K562 (cell line): Measurements from ENCODE around the gene TMEM114. TPM values are rescaled to one million over a fixed set of nuclear protein-coding genes. Genes with fewer than 3 reads are reported as not detected.

Experiments
- ATAC-seq: fragments of 200-7000 bp; cut with Tn5 transposase; 3 replicates; pipeline ENCODE4 v1.9.1; 2020; ENCODE audit warnings: moderate library complexity
- BruUV-seq: library from RNA; stranded (reverse); fragments of 400-500 nt; replicated peaks from 2 replicates; lab custom pipeline; 2021; lab: Mats Ljungman, UMichigan
- CTCF ChIA-PET: fragments of 300-600 bp; formaldehyde crosslinking; extraction: SDS; loops from one replicate; lab custom pipeline; 2021; ENCODE audit warnings: low intra/inter-chr PET ratio; lab: Yijun Ruan, JAX
- POLR2A ChIA-PET: fragments of 300-600, 350-650 bp; sonication (Branson Sonifier 250); formaldehyde crosslinking; extraction: SDS; loops from one replicate; lab custom pipeline; 2021; ENCODE audit warnings: antibody characterized with exemption, inconsistent platforms; lab: Yijun Ruan, JAX
- DNase-seq, 4 experiments: peaks; one replicate each; pipeline versions ENCODE4 v3.0.0 to v3.0.0-alpha.2; 2011 to 2018; ENCODE audit warnings: low spot score in 3 of 4, mixed read lengths in 3 of 4; ENCODE audit errors: extremely low read depth in 1 of 4
- FAIRE-seq: peaks from 2 replicates; lab custom pipeline; 2011; peaks lifted over from hg19 to GRCh38; lab: Jason Lieb, UNC
- H2AFZ ChIP-seq: 2 replicates; pipeline ENCODE4 v1.6.0; 2011; ENCODE audit warnings: low read depth, low read length, control low read depth, inconsistent platforms
- H3K27ac ChIP-seq: fragments of 200-600 bp; 3 replicates; pipeline ENCODE4 v1.8.0; 2011; ENCODE audit warnings: low read depth, mild to moderate bottlenecking, control low read depth, inconsistent platforms, low read length, moderate library complexity, mixed read lengths; ENCODE audit errors: extremely low read depth
- H3K27me3 ChIP-seq, 2 experiments: fragments of 300-600 bp in 1 of 2; 2 replicates in 1 of 2; 3 replicates in 1 of 2; pipeline versions ENCODE4 v1.6.0 to v1.8.0; 2011; ENCODE audit warnings: inconsistent platforms in 2 of 2, low read length in 2 of 2, mild to moderate bottlenecking in 1 of 2, mixed read lengths in 1 of 2, moderate library complexity in 1 of 2; ENCODE audit not compliant: control insufficient read depth in 2 of 2, insufficient read depth in 2 of 2
- H3K36me3 ChIP-seq: fragments of 300-600 bp; 3 replicates; pipeline ENCODE4 v1.8.0; 2011; ENCODE audit warnings: mild to moderate bottlenecking, low read length, inconsistent platforms; ENCODE audit not compliant: control insufficient read depth, insufficient read depth
- H3K4me1 ChIP-seq, 2 experiments: fragments of 200-600 bp in 1 of 2; replicated peaks in 1 of 2; 2 replicates in 1 of 2; 3 replicates in 1 of 2; pipeline versions ENCODE4 v1.5.1 to v1.8.0; 2011; ENCODE audit warnings: inconsistent platforms in 2 of 2, low read length in 2 of 2, mild to moderate bottlenecking in 1 of 2, mixed read lengths in 1 of 2, moderate library complexity in 1 of 2; ENCODE audit not compliant: control insufficient read depth in 2 of 2, insufficient read depth in 2 of 2
- H3K4me2 ChIP-seq: 2 replicates; pipeline ENCODE4 v1.6.1; 2011; ENCODE audit warnings: low read length, control low read depth, inconsistent platforms, mixed read lengths; ENCODE audit not compliant: insufficient read depth
- H3K4me3 ChIP-seq: fragments of 200-600 bp; sonication (generic), shearing (Covaris generic); 2 replicates; pipeline ENCODE4 v1.5.1; 2016; ENCODE audit warnings: control low read depth, inconsistent platforms
- H3K79me2 ChIP-seq: fragments of 200-600 bp; 3 replicates; pipeline ENCODE4 v1.8.0; 2011; ENCODE audit warnings: low read length, inconsistent platforms; ENCODE audit not compliant: control insufficient read depth, insufficient read depth
- H3K9ac ChIP-seq, 2 experiments: 2 replicates each; pipeline versions ENCODE4 v1.6.0 to v1.6.1; 2011; ENCODE audit warnings: low read depth in 2 of 2, low read length in 2 of 2, control low read depth in 1 of 2, inconsistent platforms in 1 of 2, mild to moderate bottlenecking in 1 of 2, mixed read lengths in 1 of 2; ENCODE audit not compliant: insufficient read depth in 1 of 2
- H3K9me1 ChIP-seq: one replicate; pipeline ENCODE4 v1.6.0; 2011; ENCODE audit warnings: inconsistent platforms, mild to moderate bottlenecking, low read length, moderate library complexity; ENCODE audit not compliant: control insufficient read depth, insufficient read depth
- H3K9me3 ChIP-seq: replicated peaks from 2 replicates; pipeline ENCODE4 v1.5.1; 2011; ENCODE audit warnings: low read depth, low read length, inconsistent platforms; ENCODE audit not compliant: control insufficient read depth, insufficient read depth
- H4K20me1 ChIP-seq: replicated peaks from 2 replicates; pipeline ENCODE4 v1.6.1; 2011; ENCODE audit warnings: low read length, inconsistent platforms, mixed read lengths; ENCODE audit not compliant: control insufficient read depth, insufficient read depth
- BCOR ChIP-seq: fragments of 450-650 bp; IDR thresholded peaks from 2 replicates; pipeline ENCODE4 v1.6.1; 2016
- CBX3 ChIP-seq, 2 experiments: IDR thresholded peaks; 1 replicate in 1 of 2; 2 replicates in 1 of 2; pipeline ENCODE4 v1.6.1; 2012; ENCODE audit warnings: inconsistent platforms in 2 of 2, low read length in 2 of 2, borderline replicate concordance in 1 of 2, control low read depth in 1 of 2
- GABPB2 ChIP-seq: fragments of 250-450 bp; sonication (Bioruptor Pico); conservative IDR thresholded peaks from 2 replicates; pipeline ENCODE4 v1.5.1; 2021; ENCODE audit warnings: mild to moderate bottlenecking
- HES1 ChIP-seq: fragments of 450-650 bp; IDR thresholded peaks from 2 replicates; pipeline ENCODE4 v1.6.1; 2016; ENCODE audit warnings: low read depth, mild to moderate bottlenecking, moderate library complexity
- HNRNPL ChIP-seq: fragments of 200-400 bp; formaldehyde crosslinking; IDR thresholded peaks from 2 replicates; pipeline ENCODE4 v1.6.1; 2017; ENCODE audit warnings: low read depth, mild to moderate bottlenecking, low read length
- ILF3 ChIP-seq: fragments of 450-650 bp; IDR thresholded peaks from 2 replicates; pipeline ENCODE4 v1.6.1; 2018; ENCODE audit warnings: antibody characterized with exemption, mild to moderate bottlenecking, moderate library complexity, borderline replicate concordance
- MAFG ChIP-seq: fragments of 450-650 bp; conservative IDR thresholded peaks from 2 replicates; pipeline ENCODE4 v1.6.1; 2016; ENCODE audit warnings: missing genetic modification characterization, missing compliant biosample characterization
- NCOR1 ChIP-seq: fragments of 450-650 bp; IDR thresholded peaks from 2 replicates; pipeline ENCODE4 v1.6.1; 2016; ENCODE audit warnings: mild to moderate bottlenecking, moderate library complexity
- ZNF121 ChIP-seq: sonication (generic); formaldehyde crosslinking; conservative IDR thresholded peaks from 2 replicates; pipeline ENCODE4 v1.8.0; 2022; ENCODE audit warnings: missing genetic modification reagents
- WGBS: fragments of 100-300 bp; shearing (Covaris generic); methylation state at CpG from one replicate; pipeline ENCODE4 v1.1.6; 2016; ENCODE audit warnings: low coverage, mixed read lengths; ENCODE audit not compliant: insufficient coverage; ENCODE audit errors: missing lambda C conversion rate; 5-methylcytosine and 5-hydroxymethylcytosine counted together
- in situ Hi-C: fragments of 300-500 bp; cut with MboI; formaldehyde crosslinking; loops from 4 replicates; pipeline ENCODE4 v1.15.0; 2018; ENCODE audit warnings: inconsistent platforms, mixed read lengths
- intact Hi-C: fragments of 100-400 bp; cut with micrococcal nuclease; formaldehyde crosslinking; loops from 2 replicates; pipeline ENCODE4 v1.14.2; 2022
- polyA plus RNA-seq, 8 experiments: library from polyadenylated mRNA; depleted of rRNA in 4 of 8; stranded (reverse) in 5 of 8; unstranded in 3 of 8; fragments of >200 nt; fragmentation: Nextera tagmentation in 2 of 8; fragmentation: Illumina TruSeq in 1 of 8; extraction: Ambion mirVana in 2 of 8; extraction: Trizol in 1 of 8; gene quantifications; 2 replicates each; pipeline versions ENCODE4 v1.2.1 to v1.2.3, GENCODE V29; 2011 to 2014; ENCODE audit warnings: inconsistent platforms in 1 of 8, missing spikeins in 1 of 8
- total RNA-seq, 7 experiments: library from RNA; depleted of rRNA in 6 of 7; stranded (reverse); fragments of >200 nt in 6 of 7; fragmentation: Illumina TruSeq in 2 of 7; extraction: Trizol in 2 of 7; gene quantifications; 2 replicates each; pipeline versions ENCODE4 v1.2.1 to v1.2.3, GENCODE V29; 2011 to 2021; ENCODE audit warnings: low replicate concordance in 1 of 7
- TF ChIP-seq, protein P1 (sequence below): fragments of 200-800 bp; sonication (Bioruptor generic); IDR thresholded peaks from 2 replicates; pipeline ENCODE4 v1.6.1; 2016; ENCODE audit warnings: missing genetic modification characterization, missing compliant biosample characterization

The TMEM114 gene
- total and polyA plus RNA-seq, 9 of the 15 experiments (the other 6 are each of a cell fraction or from before 2014, with no cell fraction given) = not detected

DNA sequence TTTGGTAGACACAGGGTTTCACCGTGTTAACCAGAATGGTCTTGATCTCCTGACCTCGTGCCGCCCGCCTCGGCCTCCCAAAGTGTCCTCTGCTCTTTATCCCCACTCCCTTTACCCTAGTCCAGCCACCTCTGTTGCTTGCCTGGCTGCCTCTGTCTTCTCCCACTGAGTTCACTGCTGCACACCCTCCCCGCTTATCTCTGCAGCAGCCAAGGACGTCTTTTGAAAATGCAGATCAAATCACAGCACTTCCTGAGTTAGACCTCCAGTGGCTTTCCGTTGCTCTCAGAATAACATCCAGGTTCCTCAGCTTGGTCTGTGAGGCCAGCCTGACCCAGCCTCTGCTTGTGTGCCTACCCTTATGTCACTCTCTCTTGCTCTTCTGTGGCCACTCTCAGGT lies 36.6 kb upstream of the TMEM114 start (continued):
- TF ChIP-seq, protein P1, sequence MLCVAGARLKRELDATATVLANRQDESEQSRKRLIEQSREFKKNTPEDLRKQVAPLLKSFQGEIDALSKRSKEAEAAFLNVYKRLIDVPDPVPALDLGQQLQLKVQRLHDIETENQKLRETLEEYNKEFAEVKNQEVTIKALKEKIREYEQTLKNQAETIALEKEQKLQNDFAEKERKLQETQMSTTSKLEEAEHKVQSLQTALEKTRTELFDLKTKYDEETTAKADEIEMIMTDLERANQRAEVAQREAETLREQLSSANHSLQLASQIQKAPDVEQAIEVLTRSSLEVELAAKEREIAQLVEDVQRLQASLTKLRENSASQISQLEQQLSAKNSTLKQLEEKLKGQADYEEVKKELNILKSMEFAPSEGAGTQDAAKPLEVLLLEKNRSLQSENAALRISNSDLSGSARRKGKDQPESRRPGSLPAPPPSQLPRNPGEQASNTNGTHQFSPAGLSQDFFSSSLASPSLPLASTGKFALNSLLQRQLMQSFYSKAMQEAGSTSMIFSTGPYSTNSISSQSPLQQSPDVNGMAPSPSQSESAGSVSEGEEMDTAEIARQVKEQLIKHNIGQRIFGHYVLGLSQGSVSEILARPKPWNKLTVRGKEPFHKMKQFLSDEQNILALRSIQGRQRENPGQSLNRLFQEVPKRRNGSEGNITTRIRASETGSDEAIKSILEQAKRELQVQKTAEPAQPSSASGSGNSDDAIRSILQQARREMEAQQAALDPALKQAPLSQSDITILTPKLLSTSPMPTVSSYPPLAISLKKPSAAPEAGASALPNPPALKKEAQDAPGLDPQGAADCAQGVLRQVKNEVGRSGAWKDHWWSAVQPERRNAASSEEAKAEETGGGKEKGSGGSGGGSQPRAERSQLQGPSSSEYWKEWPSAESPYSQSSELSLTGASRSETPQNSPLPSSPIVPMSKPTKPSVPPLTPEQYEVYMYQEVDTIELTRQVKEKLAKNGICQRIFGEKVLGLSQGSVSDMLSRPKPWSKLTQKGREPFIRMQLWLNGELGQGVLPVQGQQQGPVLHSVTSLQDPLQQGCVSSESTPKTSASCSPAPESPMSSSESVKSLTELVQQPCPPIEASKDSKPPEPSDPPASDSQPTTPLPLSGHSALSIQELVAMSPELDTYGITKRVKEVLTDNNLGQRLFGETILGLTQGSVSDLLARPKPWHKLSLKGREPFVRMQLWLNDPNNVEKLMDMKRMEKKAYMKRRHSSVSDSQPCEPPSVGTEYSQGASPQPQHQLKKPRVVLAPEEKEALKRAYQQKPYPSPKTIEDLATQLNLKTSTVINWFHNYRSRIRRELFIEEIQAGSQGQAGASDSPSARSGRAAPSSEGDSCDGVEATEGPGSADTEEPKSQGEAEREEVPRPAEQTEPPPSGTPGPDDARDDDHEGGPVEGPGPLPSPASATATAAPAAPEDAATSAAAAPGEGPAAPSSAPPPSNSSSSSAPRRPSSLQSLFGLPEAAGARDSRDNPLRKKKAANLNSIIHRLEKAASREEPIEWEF (CRISPR knock-in tag) = no peak
- TF ChIP-seq HNRNPL = no peak
- no peak for TF ChIP-seq ZNF121
- TF ChIP-seq NCOR1 = no peak

- CTCF ChIA-PET = no interaction called here
Measured at GRCh38 chr16:8625491-8626087, 35.3 kb upstream of the TMEM114 start.

More at GRCh38 chr16:8625491-8626087, 35.3 kb upstream of the TMEM114 start:
- H2AFZ ChIP-seq = no peak overlapping the region
- no peaks in the 10 kb centered on the region for H3K9me3 ChIP-seq
- TF ChIP-seq ILF3 (no peak), CBX3 (IDR thresholded peaks at IDR 0.05; ENCODE audit: borderline replicate concordance in 1 of 2, low read length in 2 of 2) (no peak), BCOR (no peak), HES1 (no peak), GABPB2 (CRISPR knock-in tag) (no peak), MAFG (tag) (no peak)
- H3K36me3 ChIP-seq = peaks cover 61% of the 10 kb centered on the region; the same call in 2 of the 3 replicates
- in situ Hi-C loops = no loop called here
- no peak for FAIRE-seq
- BruUV-seq = no TSS peak
- WGBS = 96% methylated on average over 10 of the region's 10 CpGs
- no peak overlapping the region for H3K4me2 ChIP-seq
- no peaks in the 10 kb centered on the region for H3K9me1 ChIP-seq
- H3K4me3 ChIP-seq = no peak overlapping the region
- POLR2A ChIA-PET = interaction anchor here (0.9 kb wide), 1 partner anchor 29 kb away, joined by 3 read pairs; no protein-coding TSS in a partner anchor
- no peak for ATAC-seq
- no peak overlapping the region for H3K9ac ChIP-seq
- intact Hi-C loops = no loop called here
- no peaks in the 10 kb centered on the region for H3K27me3 ChIP-seq
- H4K20me1 ChIP-seq = 0 out of 2 replicates have a peak, but pooled peaks cover 8% of the 10 kb centered on the region
- DNase-seq = no peak
- peaks cover 31% of the 10 kb centered on the region for H3K79me2 ChIP-seq
- no peak overlapping the region for H3K27ac ChIP-seq
- peaks cover 3 to 6% of the 10 kb centered on the region in 2 experiments; a peak in 3 of 5 replicates for H3K4me1 ChIP-seq
